Fibroblast of skin of abdomen (primary cell): ENCODE data around the gene TUBGCP5.
A peak's percentile ranks its signal among the peaks of the same experiment; 100 is the strongest.
"Not testable (repeated sequence)": the region's sequence is repeated elsewhere in the genome, so short reads cannot be mapped to it uniquely, and the experiment has no call there.

Experiments
- DNase-seq: peaks from one replicate; pipeline ENCODE4 v3.0.0-alpha.2; 2013

The TUBGCP5 gene

DNA sequence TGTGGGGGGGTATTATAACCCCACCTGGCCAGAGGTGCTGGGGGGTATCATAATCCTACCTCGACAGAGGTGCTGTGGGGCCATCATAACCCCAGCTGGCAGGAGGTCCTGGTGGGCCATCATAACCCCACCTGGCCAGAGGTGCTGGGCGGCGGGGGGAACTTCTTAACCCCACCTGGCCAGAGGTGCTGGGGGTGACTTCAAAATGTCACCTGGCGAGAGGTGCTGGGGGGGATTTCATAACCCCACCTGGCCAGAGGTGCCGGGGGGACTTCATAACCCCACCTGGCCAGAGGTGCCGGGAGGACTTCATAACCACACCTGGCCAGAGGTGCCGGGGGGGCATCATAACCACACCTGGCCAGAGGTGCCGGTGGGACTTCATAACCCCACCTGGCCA lies 2.4 kb upstream of the TUBGCP5 start:
- DNase-seq, result not testable (repeated sequence)

DNA sequence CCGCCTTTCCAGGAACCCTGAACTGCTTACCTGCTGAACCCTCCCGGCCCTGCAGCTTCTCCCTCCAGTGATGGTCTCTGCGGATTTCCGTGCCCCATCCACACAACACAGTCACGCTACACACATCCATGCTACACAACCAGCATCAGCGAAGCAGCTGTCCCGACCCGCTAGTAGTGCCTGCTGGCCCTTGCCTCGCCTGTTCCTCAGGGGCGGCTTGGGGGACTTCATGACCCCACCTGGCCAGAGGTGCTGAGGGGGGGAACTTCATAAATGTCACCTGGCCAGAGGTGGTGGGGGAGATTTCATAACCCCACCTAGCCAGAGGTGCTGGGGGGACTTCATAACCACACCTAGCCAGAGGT lies 530 bp upstream of the TUBGCP5 start:
- DNase-seq, result no peak

DNA sequence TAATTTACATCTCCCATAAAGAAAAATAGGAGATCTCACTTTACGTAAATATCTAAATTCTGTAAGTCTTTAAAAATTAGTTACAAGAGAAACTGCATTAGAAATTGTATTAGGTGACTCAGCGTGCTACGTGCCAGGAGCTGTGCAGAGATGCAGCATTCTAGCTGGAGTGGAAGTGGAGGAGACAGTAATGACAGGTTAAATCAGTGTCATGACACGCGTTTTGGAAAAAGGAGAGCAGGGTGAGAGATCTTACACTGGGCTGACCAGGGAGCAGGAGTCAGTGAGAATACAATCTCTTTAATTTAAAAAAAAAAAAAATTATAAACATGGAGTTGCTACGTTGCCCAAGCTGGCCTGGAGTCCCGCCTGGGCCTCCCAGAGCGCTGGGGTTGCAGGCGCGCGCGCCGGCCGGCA lies 635 bp downstream of the TUBGCP5 start:
- peak; percentile 43 for DNase-seq

DNA sequence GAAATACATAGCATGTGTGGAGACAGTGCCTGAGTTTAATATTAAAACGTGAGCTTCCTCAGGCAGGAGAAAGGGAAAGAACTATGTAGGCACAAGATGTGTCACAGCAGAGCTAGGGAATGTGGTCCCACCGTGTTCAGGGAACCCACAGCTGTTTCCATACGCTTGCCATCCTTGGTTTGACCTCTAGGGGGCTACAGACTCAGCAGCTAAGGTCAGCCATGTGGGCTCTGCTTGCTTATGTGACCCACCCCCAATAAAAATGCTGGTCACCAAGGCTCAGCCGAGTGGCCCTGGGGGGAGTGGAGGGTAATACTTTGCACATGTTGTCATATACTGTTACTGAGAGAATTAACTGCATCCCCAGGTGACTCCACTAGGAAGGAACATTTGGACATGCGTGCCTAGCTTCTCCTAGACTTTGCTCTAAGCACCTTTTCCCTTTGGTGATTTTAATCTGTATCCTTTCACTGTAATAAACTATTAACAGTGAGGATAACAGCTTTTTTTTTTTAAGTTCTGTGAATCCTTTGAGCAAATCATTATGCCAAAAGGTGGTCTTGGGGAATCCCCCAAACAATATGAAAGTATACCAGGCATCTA lies 3.3 kb downstream of the TUBGCP5 start:
- DNase-seq, result peak; percentile 51

DNA sequence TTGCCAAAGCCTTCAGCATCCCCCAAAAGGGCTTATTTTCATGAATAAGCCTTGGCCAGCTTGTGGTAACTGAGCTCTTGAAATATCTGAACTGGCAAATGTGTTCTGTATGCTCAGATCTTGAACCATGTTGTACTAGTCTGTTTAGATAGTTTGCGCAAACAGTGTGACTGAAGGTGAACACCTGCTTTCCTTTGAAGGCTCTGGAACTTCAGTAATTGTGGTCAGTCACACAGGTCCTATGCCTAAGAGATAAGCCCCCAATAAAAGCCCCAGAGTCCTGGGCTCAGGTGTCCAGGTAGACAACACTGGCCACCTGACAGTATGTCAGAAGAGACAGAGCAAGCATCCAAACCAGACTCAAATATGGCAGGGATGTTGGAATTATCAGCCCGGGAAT lies 5.4 kb downstream of the TUBGCP5 start:
- DNase-seq, result no peak

DNA sequence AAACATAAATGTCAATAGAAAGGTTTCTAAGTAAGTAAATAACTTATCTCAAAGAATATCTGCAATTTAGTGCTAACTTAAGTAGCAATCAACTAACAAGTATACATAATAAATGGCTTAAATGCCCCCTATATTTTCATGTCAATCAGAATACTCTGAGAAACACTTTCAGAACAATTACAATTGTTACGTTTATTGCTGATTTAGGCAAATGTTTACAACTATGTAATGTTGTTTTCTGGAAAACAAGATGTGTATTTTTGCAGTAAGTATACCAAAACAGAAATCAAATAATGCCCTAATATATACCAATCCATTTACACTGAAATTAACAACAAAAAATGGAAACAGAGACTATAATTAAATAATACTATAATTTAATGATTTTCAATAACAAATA lies 13.2 kb downstream of the TUBGCP5 start:
- DNase-seq, result no peak

DNA sequence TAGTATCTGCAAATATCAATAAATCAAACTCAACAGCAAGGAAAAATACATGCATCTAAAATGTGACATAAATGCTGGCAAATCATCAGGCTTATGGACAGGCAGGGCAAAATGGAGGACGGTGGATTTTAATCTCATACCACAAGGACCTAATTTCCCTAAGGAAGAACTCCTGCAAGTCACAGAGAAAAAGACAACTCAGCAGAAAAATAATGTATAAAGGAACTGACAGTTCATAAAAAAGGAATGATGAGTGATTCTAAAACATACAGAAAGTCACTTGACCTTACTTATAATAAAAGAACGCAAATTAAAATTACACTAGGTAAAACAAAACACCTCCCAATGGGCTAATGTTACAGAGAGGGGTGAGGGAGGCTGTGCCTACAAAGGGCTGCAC lies 17.2 kb downstream of the TUBGCP5 start:
- no peak for DNase-seq

DNA sequence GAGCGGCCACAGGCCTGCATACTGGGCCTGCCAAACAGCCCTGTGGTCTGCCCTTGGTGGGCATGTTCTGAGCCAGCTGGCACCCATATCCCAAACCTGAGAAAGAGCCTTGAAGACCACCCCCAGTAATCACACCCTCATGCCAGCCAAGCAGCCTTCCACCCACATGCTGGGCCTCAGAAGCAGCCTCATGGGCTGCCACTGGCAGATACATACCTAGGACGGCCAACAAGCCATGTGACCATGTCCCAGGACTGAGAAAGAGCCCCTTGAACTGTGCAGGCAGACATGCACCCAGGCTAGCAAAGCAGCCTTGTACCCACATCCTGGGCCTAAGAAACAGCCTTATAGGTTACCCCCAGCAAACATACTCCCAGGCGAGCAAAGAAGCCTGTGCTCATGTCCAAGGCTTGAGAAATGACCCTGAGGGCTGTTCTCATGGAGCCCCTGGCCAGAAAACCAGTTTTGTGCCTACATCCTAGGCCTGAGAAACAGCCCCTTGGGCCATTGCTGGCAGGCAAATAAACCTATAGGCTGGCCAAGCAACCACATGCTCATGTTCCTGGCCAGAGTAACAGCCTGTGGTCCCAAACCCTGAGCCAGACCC lies 24.9 kb downstream of the TUBGCP5 start:
- no peak for DNase-seq

DNA sequence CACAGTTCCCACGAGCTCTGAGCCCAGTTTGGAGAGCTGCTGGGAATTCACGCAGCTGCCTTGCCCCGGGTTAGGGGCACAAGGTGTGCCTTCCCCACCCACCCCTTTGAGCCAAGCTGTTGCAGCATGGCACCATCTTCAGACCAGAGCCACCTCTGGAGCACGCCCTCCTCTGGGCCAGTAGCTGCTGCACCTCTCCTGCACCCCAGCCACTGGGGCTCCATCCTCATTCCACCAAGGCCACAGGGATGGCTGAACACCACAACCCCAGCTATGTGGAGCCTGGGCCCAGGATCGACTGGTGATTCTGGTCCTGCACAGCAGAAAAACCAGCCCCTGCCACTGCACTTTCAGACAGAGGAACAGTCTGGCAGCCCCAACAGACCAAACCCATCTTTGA lies 25.7 kb downstream of the TUBGCP5 start:
- DNase-seq, result no peak

DNA sequence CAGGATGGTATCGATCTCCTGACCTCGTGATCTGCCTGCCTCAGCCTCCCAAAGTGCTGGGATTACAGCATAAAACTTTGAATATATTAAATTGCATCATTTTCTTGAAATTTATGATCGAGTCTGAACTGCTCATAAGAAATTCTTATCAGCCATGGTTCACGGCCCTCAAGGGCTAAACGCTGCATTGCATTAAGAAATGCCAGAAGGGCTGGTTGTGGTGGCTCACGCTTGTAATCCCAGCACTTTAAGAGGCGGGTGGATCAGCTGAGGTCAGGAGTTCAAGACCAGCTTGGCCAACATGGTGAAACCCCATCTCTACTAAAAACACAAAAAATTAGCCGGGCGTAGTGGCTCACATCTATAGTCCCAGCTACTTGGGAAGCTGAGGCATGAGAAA lies 26.8 kb downstream of the TUBGCP5 start:
- not testable (repeated sequence) for DNase-seq

DNA sequence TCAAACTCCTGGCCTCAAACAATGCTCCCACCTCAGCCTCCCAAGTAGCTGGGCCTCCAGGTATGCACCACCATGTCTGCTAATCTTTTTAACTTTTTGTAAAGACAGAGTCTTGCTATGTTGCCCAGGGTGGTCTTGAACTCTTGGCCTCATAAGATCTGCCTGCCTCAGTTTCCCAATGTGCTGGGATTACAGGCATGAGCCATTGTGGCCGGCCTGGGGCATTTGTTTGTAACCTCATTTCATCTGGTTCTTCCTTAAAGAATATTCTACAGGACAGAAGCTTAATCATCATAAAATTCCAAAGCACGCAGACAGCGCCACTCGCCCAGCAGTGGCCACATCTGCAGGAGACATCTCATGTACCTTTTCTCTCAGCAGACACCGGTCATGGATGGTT lies 35.6 kb downstream of the TUBGCP5 start:
- DNase-seq, result no peak

DNA sequence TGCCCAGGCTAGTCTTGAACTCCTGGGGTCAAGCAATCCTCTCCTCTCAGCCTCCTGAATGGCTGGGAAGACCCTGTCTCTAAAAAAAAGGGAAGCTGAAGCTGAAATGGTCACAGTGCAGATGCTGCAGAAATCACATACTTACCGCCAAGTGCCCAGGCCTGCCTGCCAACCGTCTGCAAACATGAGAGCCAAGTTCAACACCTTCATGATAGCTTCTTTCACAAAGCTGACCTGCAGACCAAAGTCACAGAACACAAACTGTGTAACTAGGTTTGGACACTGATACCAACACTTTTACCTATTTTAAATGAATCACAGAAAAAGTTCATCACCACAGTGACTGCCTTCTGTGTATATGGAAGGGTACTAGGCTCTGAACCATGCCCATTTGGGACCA lies 36.4 kb downstream of the TUBGCP5 start:
- no peak for DNase-seq

DNA sequence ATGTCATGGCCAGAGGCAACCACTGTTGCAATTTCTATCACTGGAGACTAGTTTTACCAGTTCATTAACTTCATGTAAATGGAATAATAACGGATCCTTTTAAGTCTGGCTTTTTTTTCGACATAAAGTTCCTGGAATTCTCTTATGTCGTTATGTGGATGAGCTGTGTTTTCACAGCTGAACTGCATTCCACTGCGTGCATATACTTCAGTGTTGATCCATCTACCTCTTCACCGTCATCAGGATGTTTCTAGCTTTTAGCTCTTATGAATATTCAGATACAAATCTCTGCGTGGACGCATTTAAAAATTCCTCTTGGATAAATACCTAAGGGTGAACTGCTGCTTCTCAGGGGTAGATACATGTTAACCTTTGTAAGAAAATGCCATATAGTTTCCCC lies 43.6 kb downstream of the TUBGCP5 start:
- no peak for DNase-seq

DNA sequence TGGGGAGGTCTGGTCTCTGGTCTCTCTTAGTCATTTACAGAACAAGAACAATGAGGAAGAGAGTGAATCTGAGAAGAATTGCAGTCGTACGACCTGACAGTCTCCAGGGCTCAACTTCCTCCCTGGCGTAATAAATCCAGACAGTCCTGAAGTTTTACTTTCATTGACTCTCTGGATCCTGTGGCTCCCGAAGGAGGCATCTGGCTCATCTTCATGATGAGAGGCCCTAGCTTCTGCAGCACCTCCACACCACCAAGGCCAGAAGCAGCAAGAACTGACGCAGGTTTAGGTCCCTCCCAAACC lies 47.4 kb downstream of the TUBGCP5 start:
- no peak for DNase-seq

DNA sequence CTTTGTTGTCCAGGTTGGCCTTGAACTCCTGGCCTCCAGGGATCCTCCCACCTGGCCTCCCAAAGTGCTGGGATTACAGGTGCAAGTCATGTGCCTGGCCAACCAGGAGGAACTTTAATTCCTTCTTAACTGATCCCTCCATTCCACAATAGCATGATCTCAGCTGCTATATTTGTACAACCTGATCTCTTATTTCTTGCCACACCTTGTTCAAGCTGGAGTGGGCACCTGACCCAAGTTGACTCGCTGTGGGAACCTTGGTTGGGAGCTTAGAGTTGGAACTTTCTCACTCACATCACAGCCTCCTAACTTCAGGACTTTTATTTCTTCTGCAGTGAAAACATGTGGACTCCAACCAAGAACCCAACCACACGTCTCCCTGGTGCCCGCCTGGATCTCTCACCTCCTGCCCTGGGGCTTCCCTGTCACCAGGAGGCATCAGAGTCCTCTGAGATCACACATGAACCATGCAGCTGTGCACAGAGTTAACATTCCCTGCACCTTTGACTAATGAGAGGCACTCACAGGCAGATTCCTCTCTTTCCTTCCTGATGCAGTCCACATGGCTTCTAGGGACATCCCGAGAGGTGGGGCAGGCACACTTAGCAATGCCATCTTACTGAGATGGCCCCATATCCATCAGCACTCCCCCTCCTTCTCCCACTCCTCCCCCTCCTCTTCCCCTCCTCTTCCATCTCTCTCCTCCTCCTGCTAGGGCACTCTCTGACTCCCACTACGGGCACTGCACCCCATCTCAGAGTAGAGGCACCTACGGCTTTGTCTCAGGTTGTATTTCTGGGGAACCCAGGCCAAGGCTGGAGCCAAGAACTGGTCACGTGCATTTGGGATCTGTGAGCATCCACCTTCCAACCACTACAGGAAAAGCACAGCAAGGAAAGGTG lies 49.5 kb downstream of the TUBGCP5 start:
- DNase-seq, result no peak

DNA sequence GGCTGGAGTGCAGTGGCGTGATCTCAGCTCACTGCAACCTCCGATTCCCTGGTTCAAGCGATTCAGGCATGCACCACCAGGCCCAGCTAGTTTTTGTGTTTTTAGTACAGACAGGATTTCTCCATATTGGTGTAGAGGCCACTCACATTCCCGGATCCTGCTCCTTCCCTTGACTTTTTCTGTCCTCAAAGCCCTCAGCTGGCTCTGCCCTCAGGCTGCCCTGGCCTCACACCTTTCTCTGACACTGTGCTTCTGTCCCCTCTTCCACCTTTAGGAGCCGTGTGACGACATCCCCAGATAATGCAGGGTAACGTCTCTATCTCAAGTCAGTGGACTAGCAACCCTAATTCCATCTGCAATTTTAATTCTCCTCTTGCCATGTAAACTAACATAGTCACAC lies 50.6 kb downstream of the TUBGCP5 start:
- DNase-seq, result no peak

DNA sequence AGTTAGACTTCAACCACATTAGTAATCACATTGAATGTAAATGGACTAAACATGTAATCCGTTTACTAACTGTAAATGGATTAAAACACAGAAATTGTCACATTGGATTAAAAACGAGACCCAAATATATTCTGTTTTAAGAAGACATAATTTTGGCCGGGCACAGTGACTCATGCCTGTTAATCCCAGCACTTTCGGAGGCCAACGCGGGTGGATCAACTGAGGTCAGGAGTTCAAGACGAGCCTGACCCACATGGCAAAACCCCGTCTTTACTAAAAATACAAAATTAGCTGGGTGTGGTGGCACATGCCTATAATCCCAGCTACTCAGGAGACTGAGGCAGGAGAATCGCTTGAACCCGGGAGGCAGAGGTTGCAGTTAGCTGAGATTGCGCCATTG lies 57.4 kb downstream of the TUBGCP5 start:
- DNase-seq, result not testable (repeated sequence)

DNA sequence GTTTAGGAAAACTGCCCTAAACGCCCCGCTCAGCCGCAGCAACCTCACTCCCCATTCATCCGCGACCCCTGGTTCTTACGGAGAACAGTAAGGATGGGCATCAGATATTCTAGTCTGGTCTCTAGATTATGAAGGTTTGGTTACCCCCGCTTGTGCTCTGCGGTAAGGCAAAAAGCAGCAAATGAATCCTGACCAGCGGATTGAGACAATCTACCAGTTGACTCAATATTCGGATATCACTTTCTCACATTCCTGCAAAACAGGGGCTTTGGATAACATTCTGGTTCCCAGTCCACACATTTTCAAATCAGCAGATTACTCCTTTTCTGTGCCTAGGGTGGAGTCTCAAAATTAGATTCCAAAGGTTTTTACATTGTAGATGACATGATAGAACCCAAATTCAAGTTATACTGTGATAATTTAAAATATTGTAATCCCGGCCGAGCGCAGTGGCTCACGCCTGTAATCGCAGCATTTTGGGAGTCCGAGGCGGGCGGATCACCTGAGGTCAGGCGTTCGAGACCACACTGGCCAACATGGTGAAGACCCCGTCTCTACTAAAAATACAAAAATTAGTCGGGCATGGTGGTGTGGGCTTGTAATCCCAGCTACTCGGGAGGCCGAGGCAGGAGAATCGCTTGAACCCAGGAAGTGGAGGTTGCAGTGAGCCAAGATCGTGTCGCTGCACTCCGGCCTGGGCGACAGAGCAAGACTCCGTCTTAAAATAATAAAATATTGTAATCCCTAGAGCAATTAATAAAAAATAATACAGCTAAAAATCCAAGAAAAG lies 58.1 kb downstream of the TUBGCP5 start:
- DNase-seq, result no peak

DNA sequence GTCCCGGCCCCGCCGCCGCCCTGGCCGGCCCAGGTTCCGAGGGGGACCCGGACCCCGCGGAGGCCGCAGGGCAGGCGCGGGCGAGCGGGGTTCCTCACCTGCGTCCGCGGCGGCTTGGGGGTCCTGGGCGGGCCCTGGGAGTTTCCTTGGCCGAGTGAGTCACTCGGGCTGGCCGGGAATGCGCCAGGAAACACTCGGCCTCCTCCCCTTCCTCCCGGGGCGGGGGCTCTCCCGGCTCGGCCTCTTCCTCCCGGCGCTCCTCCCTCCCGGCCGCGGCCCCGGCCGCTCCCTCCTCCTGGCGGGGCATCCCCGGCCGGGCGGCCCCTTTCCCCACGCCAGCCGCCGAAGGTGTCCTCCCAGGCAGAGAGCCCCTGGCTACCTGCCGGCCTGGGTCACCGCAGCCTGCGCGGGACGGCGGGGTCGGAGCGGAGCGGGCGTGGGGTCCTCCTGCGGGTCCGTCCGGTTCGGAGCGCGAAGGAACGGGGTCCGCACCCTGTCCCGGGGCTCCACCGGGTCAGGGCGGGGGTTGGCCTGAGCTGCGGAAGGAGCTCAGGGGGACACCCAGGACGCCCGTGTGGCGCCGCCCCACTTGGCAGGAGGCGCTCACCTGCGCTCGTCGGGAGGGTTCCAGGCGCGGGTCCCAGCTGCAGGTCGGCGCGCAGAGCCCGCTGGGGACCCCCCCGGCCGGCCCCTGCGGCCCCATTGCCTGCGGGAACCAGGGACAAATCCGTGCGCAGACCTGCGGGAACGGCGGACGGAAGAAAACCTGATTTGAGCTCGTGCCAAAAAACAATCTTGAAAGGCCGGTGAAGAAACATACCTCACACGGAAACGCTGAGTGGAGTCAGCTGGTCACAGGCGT lies 58.9 kb downstream of the TUBGCP5 start, which contains the start of gene CYFIP1:
Gene CYFIP1, minus strand, starts transcription at position 180 of the 862 bp plus-strand sequence. CDS start 33,083 bp downstream, outside the sequence.
- DNase-seq, result peak; percentile 89

DNA sequence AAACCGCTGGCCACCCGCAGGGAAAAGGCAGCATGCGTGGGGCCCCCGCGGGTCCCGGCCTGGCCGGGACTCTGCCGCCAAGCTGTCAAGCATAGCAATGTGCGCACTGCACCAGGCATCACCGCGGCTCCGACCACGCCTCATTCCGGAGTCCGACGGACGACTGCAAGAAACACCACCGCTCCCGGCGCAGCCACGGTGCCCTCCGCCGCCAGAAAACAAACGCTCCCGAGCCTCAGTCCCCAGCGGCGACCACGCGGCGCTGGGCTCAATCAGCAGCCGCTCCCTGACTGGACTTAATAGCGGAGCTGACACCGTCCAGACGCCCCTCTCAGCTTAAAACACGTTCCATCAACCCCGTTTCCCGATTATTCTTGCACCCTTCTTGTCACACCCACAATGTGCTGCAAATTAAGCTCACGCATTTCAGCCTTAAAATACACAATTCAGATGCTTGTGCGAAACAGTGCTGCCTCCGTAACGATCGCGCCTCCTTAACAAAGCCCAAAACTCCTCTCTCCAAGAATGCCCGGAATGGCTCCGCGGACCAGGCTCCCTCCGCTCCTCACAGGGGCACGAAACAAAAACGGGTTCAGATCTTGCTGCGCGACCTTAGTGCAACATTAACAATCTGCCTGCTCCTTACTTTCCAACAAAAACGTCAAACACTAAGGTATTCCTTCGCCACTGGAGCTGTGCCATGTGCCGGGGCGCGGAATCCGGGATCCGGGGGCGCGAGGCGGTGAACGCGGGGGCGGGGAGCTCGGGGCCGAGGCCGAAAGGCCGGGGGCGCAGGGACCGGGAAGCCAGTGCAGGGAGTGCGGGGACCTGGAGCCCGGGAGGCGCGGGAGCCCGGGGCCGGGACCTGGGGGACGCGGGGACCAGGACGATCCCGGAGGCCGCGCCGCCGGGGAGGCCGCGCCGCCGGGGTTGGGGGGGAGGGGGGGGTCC lies 59.9 kb downstream of the TUBGCP5 start:
- DNase-seq, result peak; percentile 36

DNA sequence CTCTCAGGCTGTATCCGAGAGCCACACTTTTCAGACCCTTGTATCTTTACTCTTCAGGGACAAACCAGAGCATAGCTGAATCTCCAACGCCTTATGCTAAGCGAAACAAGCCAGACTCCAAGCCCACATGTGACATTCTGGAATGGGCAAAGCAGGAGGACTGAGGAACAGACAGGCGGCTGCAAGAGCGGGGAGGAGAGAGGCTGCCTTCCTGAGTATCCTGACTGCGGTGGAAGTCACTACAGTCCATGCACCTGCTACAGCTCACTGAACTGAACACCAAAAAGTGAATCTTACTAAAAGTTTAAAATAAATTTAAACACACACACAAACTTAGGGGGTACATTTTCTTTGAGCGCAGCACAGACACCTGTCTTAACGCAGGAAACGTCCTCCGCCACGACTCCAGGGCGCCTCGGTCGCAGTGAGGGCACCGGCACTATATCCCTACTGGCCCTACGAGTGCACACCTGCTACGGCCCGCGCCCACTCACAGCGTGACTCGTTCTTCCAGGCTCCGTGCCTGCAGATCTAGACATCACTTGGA lies 60.6 kb downstream of the TUBGCP5 start:
- no peak for DNase-seq
